IPS-15b (cell line): ENCODE results near the gene TENT5C.

Experiments used
- H3K27me3 ChIP-seq: one replicate; pipeline ENCODE4 v1.6.1; 2013; ENCODE audit warnings: low read length; ENCODE audit not compliant: control insufficient read depth, insufficient read depth
- H3K36me3 ChIP-seq: one replicate; pipeline ENCODE4 v1.6.1; 2013; ENCODE audit warnings: low read length; ENCODE audit not compliant: control insufficient read depth, insufficient read depth
- H3K4me1 ChIP-seq: one replicate; pipeline ENCODE4 v1.6.1; 2013; ENCODE audit warnings: mild to moderate bottlenecking, low read length; ENCODE audit not compliant: control insufficient read depth, insufficient read depth
- H3K4me3 ChIP-seq: one replicate; pipeline ENCODE4 v1.5.1; 2013; ENCODE audit warnings: low read depth, low read length
- H3K9ac ChIP-seq: one replicate; pipeline ENCODE4 v1.6.1; 2013; ENCODE audit warnings: low read depth, mild to moderate bottlenecking, low read length
- H3K9me3 ChIP-seq: one replicate; pipeline ENCODE4 v1.6.1; 2013; ENCODE audit warnings: mild to moderate bottlenecking, low read length; ENCODE audit not compliant: control insufficient read depth, insufficient read depth

The TENT5C gene

GRCh38 chr1:117575586-117576225 is 30.1 kb upstream of the TENT5C start:
- no peak overlapping the region for H3K9ac ChIP-seq
- H3K9me3 ChIP-seq, result no peaks in the 10 kb centered on the region
- H3K4me1 ChIP-seq, result no peaks in the 10 kb centered on the region
- H3K4me3 ChIP-seq, result no peak overlapping the region
- H3K27me3 ChIP-seq, result no peaks in the 10 kb centered on the region
- no peaks in the 10 kb centered on the region for H3K36me3 ChIP-seq

DNA sequence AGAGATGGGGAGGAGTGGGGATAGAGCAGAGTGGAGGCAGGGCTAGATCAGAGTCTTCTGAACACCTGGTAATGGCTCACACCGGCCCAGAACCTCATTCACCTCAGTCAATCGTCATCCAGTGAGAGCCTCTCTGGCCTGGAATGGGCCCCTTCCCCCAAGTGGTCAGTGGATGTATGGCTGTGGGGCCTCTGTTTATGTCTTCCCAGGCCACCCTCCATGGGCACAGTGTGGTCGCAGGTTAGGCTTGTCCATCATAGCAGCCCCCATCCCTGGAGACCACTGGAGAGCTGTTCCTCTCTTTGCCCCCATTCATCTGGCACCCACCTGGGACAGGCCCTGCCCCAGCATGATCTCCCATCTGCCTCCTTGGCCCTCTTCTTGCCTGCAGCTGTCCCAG is 29.6 kb upstream of the TENT5C start:
- H3K4me3 ChIP-seq, result no peak overlapping the region
- H3K9ac ChIP-seq, result no peak overlapping the region
- H3K27me3 ChIP-seq, result no peaks in the 10 kb centered on the region
- no peaks in the 10 kb centered on the region for H3K36me3 ChIP-seq
- no peaks in the 10 kb centered on the region for H3K4me1 ChIP-seq
- H3K9me3 ChIP-seq, result no peaks in the 10 kb centered on the region

DNA sequence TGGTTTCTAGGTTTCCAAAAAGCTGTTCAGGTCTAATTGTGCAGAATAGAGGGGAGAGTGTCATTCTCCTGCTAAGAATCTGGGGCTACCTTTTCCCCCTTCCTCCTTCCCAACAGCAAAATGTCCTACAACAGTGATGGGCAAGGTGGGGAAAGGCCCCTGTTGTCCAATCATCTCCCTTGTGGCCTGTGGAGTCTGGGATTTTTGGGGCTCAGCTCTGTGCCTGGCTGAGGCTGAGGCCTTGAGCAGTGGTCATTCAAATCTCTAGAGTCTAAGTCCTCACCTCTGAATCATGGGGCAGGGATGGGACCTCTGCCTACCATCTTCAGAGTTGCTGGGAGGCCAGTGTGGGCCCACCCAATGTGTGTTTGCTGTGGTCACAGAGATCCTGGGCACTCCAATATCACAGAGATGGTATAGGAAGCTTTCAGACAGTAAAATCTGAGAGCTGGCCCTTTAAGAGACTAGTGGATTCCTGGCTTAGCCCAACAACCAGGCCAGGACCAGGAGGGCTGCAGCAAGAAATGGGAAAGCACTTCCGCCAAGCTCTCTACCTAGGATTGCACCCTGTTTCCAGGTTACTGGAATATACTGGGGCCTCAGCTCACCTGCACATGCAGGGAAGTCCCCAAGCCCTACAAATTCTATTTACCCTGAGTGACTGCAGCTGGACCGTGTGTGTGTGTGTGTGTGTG is 28.5 kb upstream of the TENT5C start:
- no peak overlapping the region for H3K4me3 ChIP-seq
- H3K9ac ChIP-seq, result no peak overlapping the region
- no peaks in the 10 kb centered on the region for H3K36me3 ChIP-seq
- H3K9me3 ChIP-seq, result no peaks in the 10 kb centered on the region
- no peaks in the 10 kb centered on the region for H3K4me1 ChIP-seq
- H3K27me3 ChIP-seq, result no peaks in the 10 kb centered on the region

- H3K27me3 ChIP-seq, result no peaks in the 10 kb centered on the region
- H3K9me3 ChIP-seq, result no peaks in the 10 kb centered on the region
- H3K9ac ChIP-seq, result no peak overlapping the region
- no peaks in the 10 kb centered on the region for H3K4me1 ChIP-seq
- H3K36me3 ChIP-seq, result no peaks in the 10 kb centered on the region
- H3K4me3 ChIP-seq, result no peak overlapping the region
Measured at GRCh38 chr1:117578466-117578865, 27.4 kb upstream of the TENT5C start.

GRCh38 chr1:117579221-117579906 is 26.5 kb upstream of the TENT5C start:
- Histone ChIP-seq H3K9me3 (no peaks in the 10 kb centered on the region), H3K9ac (no peak overlapping the region), H3K4me3 (no peak overlapping the region)

GRCh38 chr1:117580436-117580835 is 25.4 kb upstream of the TENT5C start:
- H3K4me1 ChIP-seq, result no peaks in the 10 kb centered on the region
- H3K9me3 ChIP-seq, result no peaks in the 10 kb centered on the region
- no peaks in the 10 kb centered on the region for H3K36me3 ChIP-seq

More at GRCh38 chr1:117579221-117579906, 26.5 kb upstream of the TENT5C start:
- Histone ChIP-seq H3K4me1 (no peaks in the 10 kb centered on the region), H3K36me3 (no peaks in the 10 kb centered on the region), H3K27me3 (no peaks in the 10 kb centered on the region)

DNA sequence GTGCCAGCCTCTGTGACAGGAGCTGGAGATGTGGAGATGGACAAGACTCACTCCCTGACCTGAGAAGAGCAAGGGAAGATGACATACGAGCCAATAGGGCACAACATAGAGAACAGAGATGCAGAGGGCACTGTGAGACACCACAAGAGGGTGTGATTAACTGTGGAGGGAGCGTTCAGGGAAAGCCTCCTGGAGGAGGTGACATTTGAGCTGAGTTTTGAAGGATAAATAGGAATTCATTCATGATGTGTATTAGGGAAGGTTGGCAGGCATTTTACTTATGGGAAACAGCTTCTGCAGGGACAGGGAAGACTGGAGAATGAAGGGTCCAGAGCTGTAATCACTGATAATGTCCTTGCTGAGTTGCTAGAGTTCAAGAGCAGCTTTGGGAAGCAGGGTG is 25.0 kb upstream of the TENT5C start:
- Histone ChIP-seq H3K4me3 (no peak overlapping the region), H3K9me3 (no peaks in the 10 kb centered on the region), H3K36me3 (no peaks in the 10 kb centered on the region), H3K4me1 (no peaks in the 10 kb centered on the region), H3K27me3 (no peaks in the 10 kb centered on the region), H3K9ac (no peak overlapping the region)

More at GRCh38 chr1:117580436-117580835, 25.4 kb upstream of the TENT5C start:
- Histone ChIP-seq H3K4me3 (no peak overlapping the region), H3K9ac (no peak overlapping the region), H3K27me3 (no peaks in the 10 kb centered on the region)

DNA sequence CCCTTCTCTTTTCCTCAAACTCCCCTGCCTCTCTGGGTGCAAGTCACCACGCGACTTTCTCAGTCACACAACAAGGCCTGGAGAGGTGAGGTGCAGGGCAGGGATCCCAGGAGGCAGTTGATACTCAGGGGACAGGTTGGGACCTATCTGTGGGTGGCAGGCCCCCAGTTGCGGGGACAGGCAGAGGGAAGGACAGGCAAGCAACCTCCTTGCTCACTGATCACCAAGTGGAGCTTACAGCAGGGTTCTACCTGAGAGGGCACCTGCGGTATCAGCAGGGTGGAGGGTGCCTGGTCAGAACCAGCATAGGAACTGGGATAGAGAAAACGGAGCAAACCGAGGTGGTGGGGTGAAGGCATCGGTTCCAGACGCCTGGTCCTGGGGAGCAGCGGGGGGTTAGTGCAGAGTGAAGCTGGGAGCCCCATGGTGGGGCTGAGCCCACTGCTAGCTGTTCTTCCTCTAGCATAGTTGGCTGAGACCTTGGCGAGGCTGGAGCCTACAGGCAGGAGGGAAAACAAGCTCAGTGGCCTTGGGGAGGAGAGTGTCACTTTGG is 24.4 kb upstream of the TENT5C start:
- H3K9ac ChIP-seq, result no peak overlapping the region

GRCh38 chr1:117582451-117582850 is 23.4 kb upstream of the TENT5C start:
- no peaks in the 10 kb centered on the region for H3K36me3 ChIP-seq
- H3K9ac ChIP-seq, result no peak overlapping the region
- H3K9me3 ChIP-seq, result no peaks in the 10 kb centered on the region
- H3K4me3 ChIP-seq, result no peak overlapping the region
- no peaks in the 10 kb centered on the region for H3K27me3 ChIP-seq
- no peaks in the 10 kb centered on the region for H3K4me1 ChIP-seq

More for the DNA sequence above, 24.4 kb upstream of the TENT5C start:
- Histone ChIP-seq H3K9me3 (no peaks in the 10 kb centered on the region), H3K36me3 (no peaks in the 10 kb centered on the region), H3K4me3 (no peak overlapping the region), H3K4me1 (no peaks in the 10 kb centered on the region), H3K27me3 (no peaks in the 10 kb centered on the region)

- Histone ChIP-seq H3K36me3 (no peaks in the 10 kb centered on the region), H3K9me3 (no peaks in the 10 kb centered on the region), H3K9ac (no peak overlapping the region), H3K4me3 (no peak overlapping the region), H3K4me1 (no peaks in the 10 kb centered on the region), H3K27me3 (no peaks in the 10 kb centered on the region)
Measured at GRCh38 chr1:117583247-117583646, 22.6 kb upstream of the TENT5C start.

DNA sequence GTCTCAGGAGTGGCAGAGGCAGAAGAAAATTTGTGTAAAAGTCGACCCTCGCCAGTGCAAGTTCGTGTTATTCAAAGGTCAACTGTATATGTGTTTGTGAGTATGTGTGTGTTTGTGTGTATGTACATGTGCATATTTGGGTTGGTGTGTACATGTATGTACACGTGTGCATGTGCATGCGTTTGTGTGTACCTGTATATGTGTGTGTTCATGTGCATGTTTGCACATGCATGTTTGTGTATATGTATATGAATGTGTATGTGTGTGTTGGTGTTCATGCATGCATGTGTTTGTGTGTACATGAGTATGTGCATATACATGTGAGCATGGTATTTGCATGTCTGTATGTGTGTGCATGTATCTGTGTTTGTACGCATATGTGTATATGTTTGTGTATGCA is 21.7 kb upstream of the TENT5C start:
- H3K4me3 ChIP-seq, result no peak overlapping the region
- no peak overlapping the region for H3K9ac ChIP-seq
- no peaks in the 10 kb centered on the region for H3K36me3 ChIP-seq
- H3K4me1 ChIP-seq, result no peaks in the 10 kb centered on the region
- H3K27me3 ChIP-seq, result no peaks in the 10 kb centered on the region
- no peaks in the 10 kb centered on the region for H3K9me3 ChIP-seq
